Stimulated activated CD8-positive, alpha-beta memory T cell treated with anti-CD3 and anti-CD28 coated beads, Interleukin-7, amount 100 ng/mL, for 4 hours (primary cell): ENCODE results near the gene ZNF586.
A peak's percentile ranks its signal among the peaks of the same experiment; 100 is the strongest.
"Not testable (repeated sequence)": the region's sequence is repeated elsewhere in the genome, so short reads cannot be mapped to it uniquely, and the experiment has no call there.

Experiments used
- DNase-seq, 2 donors: peaks; one replicate each; pipeline ENCODE4 v3.0.0-alpha.2; 2020; ENCODE audit warnings: low read depth in 2 of 2

Gene ZNF586

GRCh38 chr19:57769345-57770131 is at the start of gene ZNF586:
Gene ZNF586 (plus strand): TSS chr19:57769676. CDS start chr19:57769843, 167 bp downstream.
- DNase-seq = peak; percentile 80 to 81

GRCh38 chr19:57719901-57720519 is 49.5 kb upstream of the ZNF586 start:
- DNase-seq = no peak

- no peak for DNase-seq
Observed at GRCh38 chr19:57720878-57721277, 48.6 kb upstream of the ZNF586 start.

GRCh38 chr19:57738320-57738719 is 31.2 kb upstream of the ZNF586 start:
- DNase-seq = peak in 1 of 2 donors; percentile 8

- DNase-seq = not testable (repeated sequence)
Observed at GRCh38 chr19:57738770-57739169, 30.7 kb upstream of the ZNF586 start.

- DNase-seq = peak; percentile 72 to 77
Observed at GRCh38 chr19:57746580-57747471, 22.6 kb upstream of the ZNF586 start, which contains the start of gene ZNF776. Gene ZNF776 (plus strand): TSS chr19:57746815. CDS start chr19:57747059, 244 bp downstream.

GRCh38 chr19:57747472-57747807 is 22.0 kb upstream of the ZNF586 start:
- DNase-seq = no peak

- no peak for DNase-seq
Observed at GRCh38 chr19:57748029-57748428, 21.4 kb upstream of the ZNF586 start.

- DNase-seq = no peak
Observed at GRCh38 chr19:57754091-57754673, 15.3 kb upstream of the ZNF586 start.

- DNase-seq = no peak
Observed at GRCh38 chr19:57755031-57755430, 14.4 kb upstream of the ZNF586 start.

GRCh38 chr19:57757941-57758340 is 11.5 kb upstream of the ZNF586 start:
- no peak for DNase-seq

GRCh38 chr19:57759096-57759495 is 10.4 kb upstream of the ZNF586 start:
- DNase-seq = no peak

- DNase-seq = no peak
Observed at GRCh38 chr19:57771417-57771816, 1.9 kb downstream of the ZNF586 start.

GRCh38 chr19:57773488-57773887 is 4.0 kb downstream of the ZNF586 start:
- DNase-seq = no peak

GRCh38 chr19:57776764-57777296 is 7.4 kb downstream of the ZNF586 start:
- no peak for DNase-seq

- no peak for DNase-seq
Observed at GRCh38 chr19:57778336-57778735, 8.9 kb downstream of the ZNF586 start.

GRCh38 chr19:57779220-57779845 is 9.9 kb downstream of the ZNF586 start:
- DNase-seq = no peak

- DNase-seq = no peak
Observed at GRCh38 chr19:57786286-57786685, 16.8 kb downstream of the ZNF586 start.

GRCh38 chr19:57786906-57787305 is 17.4 kb downstream of the ZNF586 start:
- no peak for DNase-seq

GRCh38 chr19:57788114-57788692 is 18.7 kb downstream of the ZNF586 start:
- DNase-seq = no peak

GRCh38 chr19:57789288-57789687 is 19.8 kb downstream of the ZNF586 start:
- no peak for DNase-seq
